ENCODE results near the gene TBL1XR1.

GRCh38 chr3:177107461-177108239 is 89.6 kb downstream of the TBL1XR1 start:
- TF ChIP-seq EZH2 (IDR thresholded peaks at IDR 0.05) (no peak), CTCF (IDR thresholded peaks at IDR 0.05) (no peak), EZH2phosphoT487 (IDR thresholded peaks at IDR 0.05) (no peak)

Measured in neural progenitor cell (in vitro differentiated cells).